Dendritic cell treated with granulocyte-macrophage colony-stimulating factor and Interleukin-4, amounts not matched to agents 40 ng/mL and 50 ng/mL, for 4 days (primary cell): ENCODE measurements around the gene FOXP1.
A peak's percentile ranks its signal among the peaks of the same experiment; 100 is the strongest.
"Not testable (repeated sequence)": the region's sequence is repeated elsewhere in the genome, so short reads cannot be mapped to it uniquely, and the experiment has no call there.

Source experiments
- H3K27ac Mint-ChIP-seq: one replicate; pipeline ENCODE4 v1.8.0; 2022; ENCODE audit warnings: mild to moderate bottlenecking, mixed read lengths
- H3K27me3 Mint-ChIP-seq: one replicate; pipeline ENCODE4 v1.8.0; 2022; ENCODE audit warnings: mild to moderate bottlenecking, mixed read lengths
- H3K36me3 Mint-ChIP-seq: one replicate; pipeline ENCODE4 v1.8.0; 2022; ENCODE audit warnings: low read depth, mixed read lengths
- H3K4me1 Mint-ChIP-seq: one replicate; pipeline ENCODE4 v1.8.0; 2022; ENCODE audit warnings: low read depth, mixed read lengths
- H3K4me3 Mint-ChIP-seq: one replicate; pipeline ENCODE4 v1.8.0; 2022; ENCODE audit warnings: mild to moderate bottlenecking, moderate library complexity, mixed read lengths
- H3K9me3 Mint-ChIP-seq: one replicate; pipeline ENCODE4 v1.8.0; 2022; ENCODE audit warnings: mixed read lengths
- intact Hi-C: fragments of 100-400 bp; cut with micrococcal nuclease; formaldehyde crosslinking; loops from one replicate; pipeline ENCODE4 v1.15.0; 2022

Gene FOXP1

GRCh38 chr3:71026634-71027578 is 556.6 kb downstream of the FOXP1 start:
- H3K4me3 Mint-ChIP-seq, result no peak overlapping the region
- intact Hi-C loops, result no loop called here
- H3K36me3 Mint-ChIP-seq, result peaks cover 34% of the 10 kb centered on the region
- H3K27me3 Mint-ChIP-seq, result no peaks in the 10 kb centered on the region
- H3K4me1 Mint-ChIP-seq, result peaks cover 35% of the 10 kb centered on the region
- peak overlapping the region; percentile 59 for H3K27ac Mint-ChIP-seq
- H3K9me3 Mint-ChIP-seq, result no peaks in the 10 kb centered on the region

GRCh38 chr3:71025516-71025915 is 558.0 kb downstream of the FOXP1 start:
- intact Hi-C loops, result no loop called here
- Mint-ChIP-seq H3K36me3 (peaks cover 26% of the 10 kb centered on the region), H3K27me3 (no peaks in the 10 kb centered on the region), H3K27ac (no peak overlapping the region), H3K4me1 (peaks cover 22% of the 10 kb centered on the region), H3K4me3 (no peak overlapping the region), H3K9me3 (no peaks in the 10 kb centered on the region)

- no peak overlapping the region for H3K27ac Mint-ChIP-seq
- H3K9me3 Mint-ChIP-seq, result no peaks in the 10 kb centered on the region
- H3K4me1 Mint-ChIP-seq, result peaks cover 17% of the 10 kb centered on the region
- intact Hi-C loops, result no loop called here
- H3K4me3 Mint-ChIP-seq, result no peak overlapping the region
- peaks cover 21% of the 10 kb centered on the region for H3K36me3 Mint-ChIP-seq
- H3K27me3 Mint-ChIP-seq, result no peaks in the 10 kb centered on the region
These were observed 558.5 kb downstream of the FOXP1 start for GRCh38 chr3:71025010-71025409.

GRCh38 chr3:71022551-71023335 is 560.8 kb downstream of the FOXP1 start:
- intact Hi-C loops, result no loop called here
- no peaks in the 10 kb centered on the region for H3K27me3 Mint-ChIP-seq

GRCh38 chr3:71018799-71019198 is 564.7 kb downstream of the FOXP1 start:
- Mint-ChIP-seq H3K36me3 (peaks cover 29% of the 10 kb centered on the region), H3K4me3 (no peak overlapping the region), H3K27me3 (no peaks in the 10 kb centered on the region), H3K27ac (no peak overlapping the region), H3K9me3 (no peaks in the 10 kb centered on the region), H3K4me1 (no peaks in the 10 kb centered on the region)
- intact Hi-C loops, result no loop called here

More at GRCh38 chr3:71022551-71023335, 560.8 kb downstream of the FOXP1 start:
- no peaks in the 10 kb centered on the region for H3K9me3 Mint-ChIP-seq
- H3K27ac Mint-ChIP-seq, result no peak overlapping the region
- peaks cover 13% of the 10 kb centered on the region for H3K4me1 Mint-ChIP-seq
- H3K36me3 Mint-ChIP-seq, result peaks cover 21% of the 10 kb centered on the region
- H3K4me3 Mint-ChIP-seq, result no peak overlapping the region

- H3K27ac Mint-ChIP-seq, result no peak overlapping the region
- no peaks in the 10 kb centered on the region for H3K27me3 Mint-ChIP-seq
- H3K9me3 Mint-ChIP-seq, result no peaks in the 10 kb centered on the region
- intact Hi-C loops, result no loop called here
- H3K4me3 Mint-ChIP-seq, result no peak overlapping the region
- H3K4me1 Mint-ChIP-seq, result peaks cover under 1% of the 10 kb centered on the region
- H3K36me3 Mint-ChIP-seq, result peaks cover 24% of the 10 kb centered on the region
These were observed 567.2 kb downstream of the FOXP1 start for GRCh38 chr3:71016178-71016845.

- H3K9me3 Mint-ChIP-seq, H3K27me3 Mint-ChIP-seq, intact Hi-C loops, H3K4me1 Mint-ChIP-seq, H3K27ac Mint-ChIP-seq, H3K4me3 Mint-ChIP-seq: not testable (repeated sequence)
- H3K36me3 Mint-ChIP-seq, result peaks cover 24% of the 10 kb centered on the region
These were observed 568.9 kb downstream of the FOXP1 start for GRCh38 chr3:71014616-71015015.

- H3K4me3 Mint-ChIP-seq, result no peak overlapping the region
- intact Hi-C loops, result no loop called here
- no peak overlapping the region for H3K27ac Mint-ChIP-seq
- no peaks in the 10 kb centered on the region for H3K9me3 Mint-ChIP-seq
- peaks cover 29% of the 10 kb centered on the region for H3K36me3 Mint-ChIP-seq
- no peaks in the 10 kb centered on the region for H3K27me3 Mint-ChIP-seq
- H3K4me1 Mint-ChIP-seq, result peaks cover 6% of the 10 kb centered on the region
These were observed 570.6 kb downstream of the FOXP1 start for GRCh38 chr3:71012971-71013370.

- H3K27ac Mint-ChIP-seq, result no peak overlapping the region
- H3K4me3 Mint-ChIP-seq, result no peak overlapping the region
- peaks cover 30% of the 10 kb centered on the region for H3K36me3 Mint-ChIP-seq
- H3K9me3 Mint-ChIP-seq, result no peaks in the 10 kb centered on the region
- H3K4me1 Mint-ChIP-seq, result peaks cover 6% of the 10 kb centered on the region
- intact Hi-C loops, result no loop called here
- no peaks in the 10 kb centered on the region for H3K27me3 Mint-ChIP-seq
These were observed 571.8 kb downstream of the FOXP1 start for GRCh38 chr3:71011565-71012287.

GRCh38 chr3:71010726-71011455 is 572.6 kb downstream of the FOXP1 start:
- Mint-ChIP-seq H3K9me3 (no peaks in the 10 kb centered on the region), H3K27ac (no peak overlapping the region), H3K36me3 (peaks cover 30% of the 10 kb centered on the region), H3K27me3 (no peaks in the 10 kb centered on the region), H3K4me3 (no peak overlapping the region), H3K4me1 (peaks cover 6% of the 10 kb centered on the region)
- intact Hi-C loops, result no loop called here

GRCh38 chr3:71008350-71008935 is 575.1 kb downstream of the FOXP1 start:
- Mint-ChIP-seq H3K27me3 (no peaks in the 10 kb centered on the region), H3K4me3 (no peak overlapping the region), H3K9me3 (no peaks in the 10 kb centered on the region), H3K36me3 (peaks cover 9% of the 10 kb centered on the region), H3K4me1 (peaks cover 6% of the 10 kb centered on the region), H3K27ac (no peak overlapping the region)
- intact Hi-C loops, result no loop called here

GRCh38 chr3:71006810-71007785 is 576.4 kb downstream of the FOXP1 start:
- no peak overlapping the region for H3K27ac Mint-ChIP-seq
- H3K9me3 Mint-ChIP-seq, result no peaks in the 10 kb centered on the region
- no peak overlapping the region for H3K4me3 Mint-ChIP-seq
- peaks cover 6% of the 10 kb centered on the region for H3K36me3 Mint-ChIP-seq
- intact Hi-C loops, result loop anchor here (1.0 kb wide), 2 partner anchors 63 to 579 kb away; no protein-coding TSS in a partner anchor
- no peaks in the 10 kb centered on the region for H3K27me3 Mint-ChIP-seq
- H3K4me1 Mint-ChIP-seq, result peaks cover 6% of the 10 kb centered on the region
